Measurements from ENCODE around the gene DAZAP1.
"Not testable (repeated sequence)": the region's sequence is repeated elsewhere in the genome, so short reads cannot be mapped to it uniquely, and the experiment has no call there.

DAZAP1 gene

DNA sequence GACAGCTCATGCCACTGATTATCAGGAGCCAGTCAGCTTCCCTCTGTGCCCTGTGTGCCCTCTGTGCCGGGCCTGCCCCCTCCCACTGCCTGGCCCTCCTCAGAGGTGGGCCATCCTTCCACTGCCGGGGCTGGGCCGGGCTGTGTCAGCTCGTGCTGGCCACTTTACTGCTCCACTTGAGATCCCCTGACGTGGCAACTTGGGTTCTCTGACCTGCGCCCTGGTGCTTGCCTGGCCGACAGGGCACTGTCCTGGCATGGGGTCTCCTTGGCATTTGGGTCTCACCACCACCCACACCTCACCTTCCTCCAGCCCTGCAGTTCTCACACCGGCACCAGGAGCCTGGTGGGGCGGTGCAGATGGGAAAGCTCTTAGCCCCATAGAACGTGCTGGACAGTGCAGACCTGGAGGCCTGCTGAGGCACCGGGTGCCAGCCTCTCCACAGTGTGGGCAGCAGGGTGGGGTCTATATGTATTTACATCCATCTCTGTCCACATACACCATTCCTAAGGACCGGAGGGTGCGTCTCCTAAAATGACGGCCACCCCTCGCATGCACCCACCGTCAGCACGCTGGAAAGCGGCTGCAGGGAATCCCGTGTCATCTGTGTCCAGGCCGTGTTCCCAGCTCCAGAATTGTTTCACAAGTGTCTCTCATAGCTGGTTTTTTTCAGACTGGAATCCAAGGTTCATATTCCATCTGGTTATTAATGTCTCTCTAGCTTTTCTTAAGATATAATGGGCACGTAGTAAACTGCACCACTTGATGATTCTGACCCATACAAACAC, 11.8 kb downstream of the DAZAP1 start:
- Mint-ChIP-seq H3K27me3 (ENCODE audit: low read depth) (no peaks in the 10 kb centered on the region), H3K9me3 (no peaks in the 10 kb centered on the region), H3K4me3 (no peak overlapping the region), H3K4me1 (ENCODE audit: low read depth) (peaks cover 5% of the 10 kb centered on the region), H3K36me3 (ENCODE audit: low read depth) (peaks cover 46% of the 10 kb centered on the region), H3K27ac (peak overlapping the region; percentile 20)
- no peak for DNase-seq (ENCODE audit: low spot score)

DNA sequence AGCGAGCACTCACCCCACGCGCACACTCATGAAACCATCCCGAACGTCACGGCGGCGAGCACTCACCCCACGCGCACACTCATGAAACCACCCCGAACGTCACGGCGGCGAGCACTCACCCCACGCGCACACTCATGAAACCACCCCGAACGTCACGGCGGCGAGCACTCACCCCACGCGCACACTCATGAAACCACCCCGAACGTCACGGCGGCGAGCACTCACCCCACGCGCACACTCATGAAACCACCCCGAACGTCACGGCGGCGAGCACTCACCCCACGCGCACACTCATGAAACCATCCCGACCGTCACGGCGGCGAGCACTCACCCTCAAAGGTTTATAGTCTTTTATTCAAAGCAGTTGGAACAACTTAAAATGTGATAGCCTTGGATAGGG, 12.7 kb downstream of the DAZAP1 start:
- not testable (repeated sequence) for H3K4me3 Mint-ChIP-seq; DNase-seq (ENCODE audit: low spot score); H3K4me1 Mint-ChIP-seq (ENCODE audit: low read depth); H3K27ac Mint-ChIP-seq; H3K9me3 Mint-ChIP-seq; H3K27me3 Mint-ChIP-seq (ENCODE audit: low read depth)
- H3K36me3 Mint-ChIP-seq (ENCODE audit: low read depth) = peaks cover 48% of the 10 kb centered on the region

DNA sequence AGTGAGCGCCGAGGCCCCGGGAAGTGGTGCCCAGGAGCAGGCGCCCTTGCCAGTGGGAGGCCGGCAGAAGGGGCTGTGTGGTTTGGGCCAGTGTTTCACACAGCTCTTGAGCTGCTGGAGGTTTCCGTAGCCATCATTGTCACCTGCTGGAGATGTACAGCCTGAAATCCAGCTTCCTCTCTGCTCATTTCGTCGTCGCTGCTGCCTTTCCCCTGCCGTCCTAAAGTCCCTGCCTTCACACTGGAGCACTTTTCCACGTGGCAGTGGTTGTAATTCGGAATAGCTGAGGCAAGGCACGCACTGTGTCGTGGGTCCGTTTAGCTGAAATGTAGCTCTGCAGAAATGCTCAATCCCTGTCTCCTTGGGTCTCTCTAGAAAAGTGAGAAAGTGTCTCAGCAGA, 13.2 kb downstream of the DAZAP1 start:
- peaks cover 48% of the 10 kb centered on the region for H3K36me3 Mint-ChIP-seq (ENCODE audit: low read depth)

DNA sequence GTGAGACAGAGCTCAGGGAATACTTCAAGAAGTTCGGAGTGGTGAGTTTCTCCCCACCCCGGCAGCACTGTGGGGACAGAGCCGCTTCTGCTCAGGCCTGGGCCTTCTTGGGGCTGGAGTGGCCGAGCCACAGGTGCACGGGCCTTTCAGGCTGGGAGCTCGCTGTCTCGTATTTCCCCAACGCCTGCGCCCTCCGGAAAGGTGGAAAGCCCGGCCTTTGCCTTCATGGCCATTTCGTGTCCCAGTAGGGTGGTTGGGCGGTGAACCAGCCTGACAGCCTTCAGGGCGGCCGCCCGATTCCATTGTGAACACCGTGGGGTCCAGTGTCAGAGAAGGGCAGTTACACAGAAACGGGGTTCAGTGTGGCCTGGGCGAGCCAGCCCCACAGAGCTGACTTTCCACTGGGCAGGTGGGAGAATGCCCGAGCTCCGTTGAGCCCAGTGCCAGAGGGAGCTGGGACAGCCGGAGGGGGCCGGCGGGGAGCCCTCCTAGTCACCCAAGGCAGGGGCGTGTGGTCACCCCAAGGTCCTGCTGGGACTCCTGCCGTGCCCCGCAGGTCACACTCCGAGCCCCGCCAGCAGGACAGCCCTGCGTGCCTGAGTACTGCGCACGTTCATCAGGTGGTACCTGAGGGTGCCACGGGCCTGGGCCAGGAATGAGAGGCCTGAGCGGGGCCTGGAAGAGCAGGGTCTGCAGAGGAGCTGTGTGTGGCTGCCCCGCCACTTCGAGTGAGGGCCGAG, 14.0 kb downstream of the DAZAP1 start:
- Mint-ChIP-seq H3K9me3 (no peaks in the 10 kb centered on the region), H3K4me1 (ENCODE audit: low read depth) (no peaks in the 10 kb centered on the region), H3K27ac (no peak overlapping the region), H3K27me3 (ENCODE audit: low read depth) (no peaks in the 10 kb centered on the region), H3K36me3 (ENCODE audit: low read depth) (peaks cover 48% of the 10 kb centered on the region), H3K4me3 (no peak overlapping the region)
- DNase-seq (ENCODE audit: low spot score) = no peak

More for the DNA sequence above, 13.2 kb downstream of the DAZAP1 start:
- no peaks in the 10 kb centered on the region for H3K4me1 Mint-ChIP-seq (ENCODE audit: low read depth)
- no peak overlapping the region for H3K4me3 Mint-ChIP-seq
- DNase-seq (ENCODE audit: low spot score) = no peak
- no peak overlapping the region for H3K27ac Mint-ChIP-seq
- no peaks in the 10 kb centered on the region for H3K9me3 Mint-ChIP-seq
- no peaks in the 10 kb centered on the region for H3K27me3 Mint-ChIP-seq (ENCODE audit: low read depth)

DNA sequence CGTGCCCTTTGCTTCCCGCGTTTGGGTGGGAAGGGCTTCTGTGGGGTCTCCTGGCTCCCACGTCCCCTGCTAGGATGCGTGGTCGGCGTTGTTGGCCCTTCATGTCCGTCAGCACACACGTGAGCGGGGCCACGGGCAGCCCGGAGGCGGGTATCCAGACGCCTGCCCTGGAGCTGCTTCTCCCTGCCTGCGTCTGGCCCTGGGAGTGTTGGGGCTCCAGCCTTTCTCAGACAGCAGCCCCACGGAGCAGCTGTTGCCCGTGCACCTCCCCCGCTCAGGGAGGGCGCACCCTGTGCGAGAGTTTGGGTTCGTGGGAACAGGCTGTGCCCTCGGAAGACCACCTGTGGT, 14.5 kb downstream of the DAZAP1 start:
- no peak for DNase-seq (ENCODE audit: low spot score)
- no peaks in the 10 kb centered on the region for H3K9me3 Mint-ChIP-seq
- peaks cover 47% of the 10 kb centered on the region for H3K36me3 Mint-ChIP-seq (ENCODE audit: low read depth)
- no peak overlapping the region for H3K4me3 Mint-ChIP-seq
- no peaks in the 10 kb centered on the region for H3K4me1 Mint-ChIP-seq (ENCODE audit: low read depth)
- H3K27me3 Mint-ChIP-seq (ENCODE audit: low read depth) = no peaks in the 10 kb centered on the region
- no peak overlapping the region for H3K27ac Mint-ChIP-seq

DNA sequence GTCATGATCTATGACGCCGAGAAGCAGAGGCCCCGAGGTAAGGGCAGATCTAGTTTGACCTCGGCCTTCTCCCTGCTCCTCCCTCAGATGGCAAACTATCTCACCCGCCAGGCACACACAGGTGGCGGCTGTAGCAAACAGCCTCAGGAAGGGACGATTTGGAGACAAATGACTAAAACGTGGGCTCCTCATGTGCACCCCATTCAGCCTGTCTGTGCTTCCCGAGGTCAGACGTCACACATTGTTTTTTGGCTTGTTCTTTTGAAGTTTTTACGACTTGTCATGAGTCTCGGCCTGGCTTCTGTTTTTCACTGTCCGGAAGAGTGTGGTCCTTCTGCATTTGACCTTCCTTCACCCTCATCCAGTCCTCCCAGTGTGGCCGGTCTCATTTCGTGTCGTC, 15.0 kb downstream of the DAZAP1 start:
- H3K4me1 Mint-ChIP-seq (ENCODE audit: low read depth) = no peaks in the 10 kb centered on the region
- H3K27ac Mint-ChIP-seq = no peak overlapping the region
- no peak overlapping the region for H3K4me3 Mint-ChIP-seq
- no peaks in the 10 kb centered on the region for H3K9me3 Mint-ChIP-seq
- H3K27me3 Mint-ChIP-seq (ENCODE audit: low read depth) = no peaks in the 10 kb centered on the region
- H3K36me3 Mint-ChIP-seq (ENCODE audit: low read depth) = peaks cover 45% of the 10 kb centered on the region
- DNase-seq (ENCODE audit: low spot score) = no peak

DNA sequence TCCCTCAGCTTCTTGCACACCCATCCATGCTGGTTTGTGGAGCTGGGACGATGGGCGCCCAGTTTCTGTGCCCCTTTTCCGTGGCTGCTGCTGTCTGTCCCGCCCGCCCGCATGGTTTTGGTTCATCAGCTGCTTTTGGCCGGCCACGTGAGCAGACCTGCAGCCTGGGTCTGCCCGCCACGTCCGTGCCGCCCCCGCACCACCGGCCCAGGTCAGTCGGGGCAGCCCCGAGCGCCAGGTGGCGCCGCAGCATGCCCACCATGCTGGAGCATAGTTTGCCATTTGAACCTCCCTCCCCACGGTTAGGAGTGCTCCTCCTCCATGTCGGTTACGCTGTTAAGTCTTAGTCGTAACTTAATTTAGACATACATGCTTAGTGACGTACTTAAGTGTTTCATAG, 15.6 kb downstream of the DAZAP1 start:
- Mint-ChIP-seq H3K9me3 (no peaks in the 10 kb centered on the region), H3K4me3 (no peak overlapping the region), H3K27ac (peak overlapping the region; percentile 5), H3K4me1 (ENCODE audit: low read depth) (no peaks in the 10 kb centered on the region), H3K27me3 (ENCODE audit: low read depth) (no peaks in the 10 kb centered on the region), H3K36me3 (ENCODE audit: low read depth) (peaks cover 42% of the 10 kb centered on the region)
- no peak for DNase-seq (ENCODE audit: low spot score)

DNA sequence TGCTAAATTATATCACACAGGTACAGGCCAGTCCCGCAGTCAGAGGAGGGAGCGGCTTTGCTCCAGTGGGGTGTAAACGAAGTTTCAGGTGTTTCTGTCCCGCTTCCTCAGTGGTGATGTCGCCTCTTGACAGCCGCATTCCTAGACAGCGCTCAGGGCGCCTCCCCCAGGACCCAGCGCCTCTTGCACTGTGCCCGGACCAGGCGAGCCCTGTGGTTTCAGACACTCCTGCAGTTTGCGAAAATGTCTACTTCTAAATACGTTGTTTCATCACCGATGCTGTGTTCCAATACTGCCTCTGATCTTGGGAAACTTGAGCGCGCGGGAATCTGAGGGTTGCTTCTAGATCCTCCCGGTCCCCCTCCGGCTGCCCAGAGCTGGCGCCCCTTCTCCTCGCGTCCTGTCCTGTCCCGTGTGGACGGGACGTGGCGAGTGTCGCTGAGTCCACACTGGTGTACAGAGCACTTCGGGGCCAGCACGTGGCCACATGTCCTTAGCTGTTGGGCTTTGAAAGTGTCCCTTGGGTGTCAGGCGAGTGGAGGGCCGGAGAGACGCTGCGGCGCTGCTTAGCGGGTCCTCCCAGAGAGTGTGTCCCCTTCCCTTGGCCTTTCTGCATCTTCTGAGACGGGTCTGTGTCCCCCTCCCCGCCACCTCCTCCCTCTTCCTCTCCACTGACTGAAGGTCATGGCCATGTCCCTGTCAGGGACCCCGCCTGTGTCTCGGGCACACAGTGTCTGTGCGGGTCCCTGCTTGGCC, 16.2 kb downstream of the DAZAP1 start:
- no peak overlapping the region for H3K27ac Mint-ChIP-seq
- DNase-seq (ENCODE audit: low spot score) = no peak
- no peaks in the 10 kb centered on the region for H3K9me3 Mint-ChIP-seq
- H3K4me1 Mint-ChIP-seq (ENCODE audit: low read depth) = no peaks in the 10 kb centered on the region
- H3K4me3 Mint-ChIP-seq = no peak overlapping the region
- no peaks in the 10 kb centered on the region for H3K27me3 Mint-ChIP-seq (ENCODE audit: low read depth)
- peaks cover 42% of the 10 kb centered on the region for H3K36me3 Mint-ChIP-seq (ENCODE audit: low read depth)

DNA sequence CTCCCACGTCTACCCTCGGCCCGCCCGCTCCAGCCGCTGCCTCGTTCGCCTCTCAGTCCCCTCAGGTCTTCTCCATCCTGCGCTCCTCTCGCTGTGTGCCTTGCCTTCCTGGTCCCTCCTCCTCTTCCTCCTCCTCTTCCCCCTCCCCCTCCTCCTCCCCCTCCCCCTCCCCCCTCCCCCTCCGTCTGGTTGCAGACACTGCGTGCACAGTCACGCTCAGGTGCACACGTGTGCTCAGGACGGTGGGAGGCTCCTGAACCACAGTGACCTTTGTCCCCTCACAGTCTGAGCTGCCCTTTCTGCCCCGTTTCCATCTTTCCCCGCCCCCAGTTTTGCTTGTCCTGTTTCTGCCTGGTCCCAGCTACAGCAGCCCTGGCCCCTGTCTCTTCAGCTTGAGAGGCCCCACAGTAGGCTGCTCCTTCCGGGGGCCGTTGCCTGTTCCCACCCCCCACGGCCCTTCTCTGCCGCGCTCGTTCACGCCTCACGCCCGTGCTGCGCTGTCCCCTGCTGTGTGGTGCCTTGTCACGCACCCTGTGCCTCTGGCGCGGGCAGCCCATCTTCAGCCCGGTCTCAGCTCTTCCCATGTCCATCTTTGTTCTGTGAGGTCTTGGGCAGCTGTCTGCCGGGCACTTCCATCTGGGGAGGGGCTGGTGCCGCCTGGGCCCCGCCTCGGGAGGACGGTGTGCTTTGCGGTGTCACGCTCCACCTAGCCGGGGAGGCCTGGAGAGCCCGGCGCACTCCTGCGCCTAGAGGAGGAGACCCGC, 17.0 kb downstream of the DAZAP1 start:
- no peak overlapping the region for H3K4me3 Mint-ChIP-seq
- H3K27me3 Mint-ChIP-seq (ENCODE audit: low read depth) = no peaks in the 10 kb centered on the region
- no peaks in the 10 kb centered on the region for H3K4me1 Mint-ChIP-seq (ENCODE audit: low read depth)
- H3K9me3 Mint-ChIP-seq = no peaks in the 10 kb centered on the region
- no peak for DNase-seq (ENCODE audit: low spot score)
- H3K27ac Mint-ChIP-seq = no peak overlapping the region
- H3K36me3 Mint-ChIP-seq (ENCODE audit: low read depth) = peaks cover 38% of the 10 kb centered on the region

DNA sequence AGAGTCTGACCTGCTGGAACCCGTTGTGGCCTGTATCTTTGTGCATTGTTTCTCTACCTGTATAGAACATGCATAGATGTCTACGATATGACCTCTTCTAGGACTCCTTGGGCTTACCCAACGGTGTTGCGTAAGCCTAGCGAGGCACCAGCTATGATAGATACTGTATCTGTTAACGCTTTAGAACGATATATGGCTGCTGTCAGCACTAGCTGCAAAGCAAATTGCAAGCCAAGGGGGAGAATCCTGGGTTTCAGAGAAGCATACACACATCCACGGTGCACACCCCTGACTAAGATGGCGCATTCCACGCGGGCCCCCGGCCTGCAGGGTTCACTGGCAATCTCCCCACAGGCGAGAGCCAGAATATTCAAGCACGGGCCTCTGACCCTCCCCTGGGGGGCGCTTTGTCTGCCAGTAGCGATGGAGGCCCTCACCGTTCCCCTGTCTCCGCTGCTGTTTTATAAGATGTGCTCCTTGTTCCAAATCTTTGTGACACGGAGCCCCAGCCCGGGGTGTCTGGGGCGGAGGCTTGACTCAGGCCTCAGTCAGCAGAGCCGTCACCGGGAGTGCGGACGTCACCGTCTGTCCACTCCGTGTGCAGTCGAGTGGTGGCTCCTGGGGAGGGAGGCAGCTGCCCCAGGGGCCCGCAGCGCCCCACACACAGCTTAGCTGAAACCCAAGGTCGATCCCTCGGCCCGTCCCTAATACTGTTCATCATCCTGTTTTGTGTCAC, 17.9 kb downstream of the DAZAP1 start:
- H3K27me3 Mint-ChIP-seq (ENCODE audit: low read depth) = no peaks in the 10 kb centered on the region
- H3K36me3 Mint-ChIP-seq (ENCODE audit: low read depth) = peaks cover 37% of the 10 kb centered on the region
- no peak overlapping the region for H3K27ac Mint-ChIP-seq
- H3K4me1 Mint-ChIP-seq (ENCODE audit: low read depth) = no peaks in the 10 kb centered on the region
- H3K9me3 Mint-ChIP-seq = no peaks in the 10 kb centered on the region
- no peak overlapping the region for H3K4me3 Mint-ChIP-seq
- no peak for DNase-seq (ENCODE audit: low spot score)

DNA sequence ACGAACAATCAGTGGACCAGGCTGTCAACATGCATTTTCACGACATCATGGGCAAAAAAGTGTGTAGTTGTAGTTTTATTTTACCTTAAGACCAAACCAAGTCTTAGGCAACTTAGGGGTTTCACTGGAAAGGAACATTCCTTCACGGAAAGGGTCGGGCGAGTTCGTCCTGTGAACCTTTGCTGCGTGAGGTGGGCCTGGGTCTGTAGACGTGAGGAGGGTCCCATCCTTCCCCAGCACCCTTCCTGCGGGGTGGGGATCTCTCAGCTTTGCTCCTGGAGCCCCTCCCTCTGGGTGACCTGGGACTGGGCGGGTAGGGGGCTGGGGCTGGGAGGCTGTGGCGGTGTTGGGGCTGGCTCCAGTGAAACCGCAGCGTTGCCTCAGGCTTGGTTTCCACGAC, 18.5 kb downstream of the DAZAP1 start:
- H3K27me3 Mint-ChIP-seq (ENCODE audit: low read depth) = no peaks in the 10 kb centered on the region
- no peak overlapping the region for H3K27ac Mint-ChIP-seq
- no peak for DNase-seq (ENCODE audit: low spot score)
- H3K36me3 Mint-ChIP-seq (ENCODE audit: low read depth) = peaks cover 33% of the 10 kb centered on the region
- no peak overlapping the region for H3K4me3 Mint-ChIP-seq
- H3K9me3 Mint-ChIP-seq = no peaks in the 10 kb centered on the region
- H3K4me1 Mint-ChIP-seq (ENCODE audit: low read depth) = no peaks in the 10 kb centered on the region

DNA sequence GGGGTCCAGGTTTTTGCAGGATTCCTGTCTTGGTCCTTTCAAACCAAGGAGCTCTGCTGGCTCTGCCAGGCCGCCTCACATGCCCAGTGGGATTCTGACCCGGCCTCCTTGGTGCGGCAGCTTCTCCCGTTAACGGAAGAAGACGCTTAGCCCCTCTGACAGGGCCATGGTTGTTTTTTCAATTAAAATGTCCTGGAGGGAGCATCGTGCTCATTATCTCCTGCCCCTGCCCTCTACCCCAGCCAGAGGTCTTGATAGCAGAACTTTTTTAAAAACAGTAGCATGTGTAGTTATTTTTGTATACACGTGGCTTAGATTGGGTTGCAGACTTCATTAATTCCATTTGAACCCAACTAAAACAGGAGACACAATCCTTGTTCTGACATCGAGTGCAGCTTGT, 19.4 kb downstream of the DAZAP1 start:
- Mint-ChIP-seq H3K27me3 (ENCODE audit: low read depth) (no peaks in the 10 kb centered on the region), H3K4me1 (ENCODE audit: low read depth) (no peaks in the 10 kb centered on the region), H3K27ac (no peak overlapping the region), H3K4me3 (no peak overlapping the region), H3K9me3 (no peaks in the 10 kb centered on the region), H3K36me3 (ENCODE audit: low read depth) (peaks cover 32% of the 10 kb centered on the region)
- DNase-seq (ENCODE audit: low spot score) = no peak

DNA sequence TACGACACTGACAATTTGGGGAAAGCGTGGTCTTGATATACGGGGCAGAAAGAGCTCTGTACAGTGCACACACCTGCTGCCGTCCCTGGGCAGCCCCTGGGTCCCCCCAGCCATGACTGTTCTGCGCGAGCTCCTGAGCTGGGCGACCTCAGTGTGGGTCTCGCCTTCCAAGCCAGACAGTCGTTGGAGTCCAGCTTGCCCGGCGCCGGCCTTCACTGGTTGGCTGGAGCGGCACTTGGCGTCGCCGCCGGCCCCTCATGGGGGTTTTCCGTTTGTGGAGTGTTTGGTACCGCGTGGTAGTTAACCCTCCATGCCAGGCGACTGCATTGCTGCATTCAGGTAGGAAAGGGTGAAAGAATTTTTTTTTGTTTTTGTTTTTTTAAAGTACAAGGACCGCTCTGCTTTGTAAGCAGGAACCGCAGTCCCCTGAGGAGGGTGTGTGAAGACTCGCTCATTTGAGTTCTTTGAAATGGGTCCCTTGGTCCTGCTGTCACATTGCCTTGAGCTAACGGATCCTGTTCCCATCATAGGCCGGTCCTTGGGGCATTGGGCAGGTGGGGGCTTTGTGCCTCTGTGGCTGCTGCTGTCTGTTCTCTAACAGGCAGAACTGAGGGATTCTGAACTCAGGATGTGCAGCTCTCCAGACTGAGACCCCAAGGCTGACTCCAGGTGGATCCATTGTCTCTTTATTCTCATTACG, 20.0 kb downstream of the DAZAP1 start:
- Mint-ChIP-seq H3K27ac (no peak overlapping the region), H3K36me3 (ENCODE audit: low read depth) (peaks cover 30% of the 10 kb centered on the region), H3K4me3 (no peak overlapping the region), H3K4me1 (ENCODE audit: low read depth) (no peaks in the 10 kb centered on the region), H3K27me3 (ENCODE audit: low read depth) (no peaks in the 10 kb centered on the region), H3K9me3 (no peaks in the 10 kb centered on the region)
- DNase-seq (ENCODE audit: low spot score) = no peak
